ENCODE data around the gene NEK9.
A peak's percentile ranks its signal among the peaks of the same experiment; 100 is the strongest.

The NEK9 gene

DNA sequence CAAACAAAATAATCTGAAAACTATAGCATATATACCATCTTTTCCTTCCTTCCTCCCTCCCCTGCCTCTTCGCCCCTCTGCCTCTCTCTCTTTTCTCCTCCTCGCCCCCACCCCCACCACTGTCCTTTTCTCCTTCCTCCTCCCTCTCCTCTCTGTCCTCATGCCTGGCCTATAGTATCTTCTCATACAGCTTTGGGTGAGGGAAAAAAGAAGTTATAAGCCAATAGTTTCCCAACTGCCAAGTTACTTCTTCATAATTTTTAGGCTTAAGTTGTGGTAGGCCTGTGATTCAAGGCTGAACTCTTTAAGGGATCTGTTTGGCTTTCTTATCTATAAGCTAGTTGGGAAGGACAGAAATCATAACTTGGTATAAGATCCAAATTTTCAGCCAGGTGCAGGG lies 40.5 kb upstream of the NEK9 start:
- TF ChIP-seq, protein P1, sequence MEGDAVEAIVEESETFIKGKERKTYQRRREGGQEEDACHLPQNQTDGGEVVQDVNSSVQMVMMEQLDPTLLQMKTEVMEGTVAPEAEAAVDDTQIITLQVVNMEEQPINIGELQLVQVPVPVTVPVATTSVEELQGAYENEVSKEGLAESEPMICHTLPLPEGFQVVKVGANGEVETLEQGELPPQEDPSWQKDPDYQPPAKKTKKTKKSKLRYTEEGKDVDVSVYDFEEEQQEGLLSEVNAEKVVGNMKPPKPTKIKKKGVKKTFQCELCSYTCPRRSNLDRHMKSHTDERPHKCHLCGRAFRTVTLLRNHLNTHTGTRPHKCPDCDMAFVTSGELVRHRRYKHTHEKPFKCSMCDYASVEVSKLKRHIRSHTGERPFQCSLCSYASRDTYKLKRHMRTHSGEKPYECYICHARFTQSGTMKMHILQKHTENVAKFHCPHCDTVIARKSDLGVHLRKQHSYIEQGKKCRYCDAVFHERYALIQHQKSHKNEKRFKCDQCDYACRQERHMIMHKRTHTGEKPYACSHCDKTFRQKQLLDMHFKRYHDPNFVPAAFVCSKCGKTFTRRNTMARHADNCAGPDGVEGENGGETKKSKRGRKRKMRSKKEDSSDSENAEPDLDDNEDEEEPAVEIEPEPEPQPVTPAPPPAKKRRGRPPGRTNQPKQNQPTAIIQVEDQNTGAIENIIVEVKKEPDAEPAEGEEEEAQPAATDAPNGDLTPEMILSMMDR (IDR thresholded peaks at IDR 0.05; ENCODE audit: low read depth, low read length) = no peak
- no peak overlapping the region for H3K4me3 ChIP-seq (replicated peaks in 1 of 2; ENCODE audit: low read depth in 2 of 2, low read length in 2 of 2)
- DNase-seq (ENCODE audit: low read depth in 2 of 2) = no peak

DNA sequence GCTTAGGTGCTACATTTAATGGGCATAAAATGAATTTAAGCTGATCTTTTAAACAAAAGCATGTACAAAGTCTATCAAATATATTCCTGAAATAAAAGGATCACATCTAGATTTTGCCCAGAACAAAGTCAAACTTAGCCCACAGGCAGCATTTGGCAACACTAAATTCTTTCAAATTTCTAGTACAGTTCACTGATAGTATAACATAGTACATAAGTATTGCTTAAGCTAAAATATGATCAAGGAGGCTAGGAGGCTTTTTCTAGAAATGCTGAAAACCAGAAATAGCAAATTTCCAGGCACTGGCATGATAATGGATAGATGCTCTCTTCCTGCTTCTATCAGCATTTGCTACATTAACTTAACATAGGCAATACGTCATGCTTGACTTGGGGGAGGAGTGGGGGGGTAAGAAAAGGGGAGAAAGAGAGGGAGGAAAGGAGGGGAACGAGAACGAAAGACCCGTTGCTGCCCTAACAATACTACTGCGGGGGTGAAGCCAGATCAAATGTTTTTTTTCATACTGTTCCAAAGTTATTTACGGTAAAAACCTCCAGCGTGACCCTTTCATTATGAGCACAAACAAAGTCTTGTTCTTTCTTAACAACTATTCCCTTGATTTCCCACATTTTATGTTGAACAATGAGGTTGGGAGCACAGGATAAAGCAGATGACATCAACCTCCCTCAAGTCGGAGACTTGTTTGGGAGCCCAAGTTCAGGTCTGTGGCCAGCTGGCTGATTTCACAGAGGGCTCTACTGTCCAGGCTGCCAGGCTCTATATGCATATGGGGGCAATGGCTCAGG lies 38.9 kb upstream of the NEK9 start:
- DNase-seq (ENCODE audit: low read depth in 2 of 2) = peak; percentile 41 to 74
- TF ChIP-seq, protein P1 (IDR thresholded peaks at IDR 0.05; ENCODE audit: low read depth, low read length) = no peak
- H3K4me3 ChIP-seq (replicated peaks in 1 of 2; ENCODE audit: low read depth in 2 of 2, low read length in 2 of 2) = no peak overlapping the region

DNA sequence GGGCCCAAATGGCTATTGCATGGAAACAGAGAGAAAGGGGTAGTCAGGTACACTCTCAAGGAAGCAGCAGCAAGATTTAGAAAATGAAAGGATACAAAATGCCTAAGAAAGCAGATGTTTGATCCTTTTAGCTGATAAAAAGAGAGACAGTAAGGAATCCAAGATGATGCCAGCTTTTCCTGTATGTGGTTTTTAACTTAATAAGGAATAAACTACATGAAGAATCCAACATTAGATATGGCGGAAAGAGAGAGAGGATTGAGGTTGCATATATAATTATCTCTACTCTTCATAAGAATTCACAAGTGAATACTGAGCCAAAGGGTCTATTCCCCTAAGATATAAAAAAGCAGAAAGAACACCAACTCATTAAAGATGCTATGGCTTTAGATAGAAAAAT lies 38.0 kb upstream of the NEK9 start:
- TF ChIP-seq, protein P1 (IDR thresholded peaks at IDR 0.05; ENCODE audit: low read depth, low read length) = no peak
- no peak for DNase-seq (ENCODE audit: low read depth in 2 of 2)
- H3K4me3 ChIP-seq (replicated peaks in 1 of 2; ENCODE audit: low read depth in 2 of 2, low read length in 2 of 2) = no peak overlapping the region

DNA sequence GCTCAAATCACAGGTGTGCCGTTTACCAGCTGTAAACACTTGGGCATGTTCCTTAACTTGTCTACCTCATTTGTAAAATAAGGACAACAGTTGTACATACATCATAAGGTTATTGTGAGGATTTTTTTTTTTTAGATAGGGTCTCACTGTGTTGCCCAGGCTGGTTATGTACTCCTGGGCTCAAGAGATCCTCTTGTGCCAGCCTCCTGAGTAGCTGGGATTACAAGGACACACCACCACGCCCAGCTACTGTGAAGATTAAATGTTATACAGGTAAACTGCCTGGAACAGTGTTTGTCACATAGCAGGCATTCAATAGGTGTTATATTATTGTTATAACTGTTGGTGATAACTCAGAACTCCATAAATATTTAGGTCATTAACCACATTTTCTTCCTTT lies 36.8 kb upstream of the NEK9 start:
- no peak overlapping the region for H3K4me3 ChIP-seq (replicated peaks in 1 of 2; ENCODE audit: low read depth in 2 of 2, low read length in 2 of 2)

DNA sequence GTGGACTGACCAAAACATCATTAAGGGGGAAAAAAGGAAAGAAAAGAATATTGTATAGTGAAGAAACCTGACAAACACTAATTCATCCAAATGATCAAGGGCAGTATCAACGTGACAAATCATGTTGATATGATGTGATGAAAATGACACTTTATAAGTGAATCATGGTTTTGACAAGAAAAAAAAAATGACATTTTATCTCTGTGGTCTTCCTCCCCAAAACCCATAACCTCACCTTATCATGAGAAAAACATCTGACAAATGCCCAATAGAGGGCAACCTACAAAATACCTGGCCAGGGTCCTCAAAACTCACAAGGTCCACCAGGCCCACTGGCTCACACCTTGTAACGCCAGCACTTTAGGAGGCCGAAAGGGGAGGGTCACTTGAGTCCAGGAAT lies 35.8 kb upstream of the NEK9 start:
- no peak overlapping the region for H3K4me3 ChIP-seq (replicated peaks in 1 of 2; ENCODE audit: low read depth in 2 of 2, low read length in 2 of 2)
- TF ChIP-seq, protein P1 (IDR thresholded peaks at IDR 0.05; ENCODE audit: low read depth, low read length) = no peak
- no peak for DNase-seq (ENCODE audit: low read depth in 2 of 2)

More for the DNA sequence above, 36.8 kb upstream of the NEK9 start:
- TF ChIP-seq, protein P1 (IDR thresholded peaks at IDR 0.05; ENCODE audit: low read depth, low read length) = no peak
- no peak for DNase-seq (ENCODE audit: low read depth in 2 of 2)

DNA sequence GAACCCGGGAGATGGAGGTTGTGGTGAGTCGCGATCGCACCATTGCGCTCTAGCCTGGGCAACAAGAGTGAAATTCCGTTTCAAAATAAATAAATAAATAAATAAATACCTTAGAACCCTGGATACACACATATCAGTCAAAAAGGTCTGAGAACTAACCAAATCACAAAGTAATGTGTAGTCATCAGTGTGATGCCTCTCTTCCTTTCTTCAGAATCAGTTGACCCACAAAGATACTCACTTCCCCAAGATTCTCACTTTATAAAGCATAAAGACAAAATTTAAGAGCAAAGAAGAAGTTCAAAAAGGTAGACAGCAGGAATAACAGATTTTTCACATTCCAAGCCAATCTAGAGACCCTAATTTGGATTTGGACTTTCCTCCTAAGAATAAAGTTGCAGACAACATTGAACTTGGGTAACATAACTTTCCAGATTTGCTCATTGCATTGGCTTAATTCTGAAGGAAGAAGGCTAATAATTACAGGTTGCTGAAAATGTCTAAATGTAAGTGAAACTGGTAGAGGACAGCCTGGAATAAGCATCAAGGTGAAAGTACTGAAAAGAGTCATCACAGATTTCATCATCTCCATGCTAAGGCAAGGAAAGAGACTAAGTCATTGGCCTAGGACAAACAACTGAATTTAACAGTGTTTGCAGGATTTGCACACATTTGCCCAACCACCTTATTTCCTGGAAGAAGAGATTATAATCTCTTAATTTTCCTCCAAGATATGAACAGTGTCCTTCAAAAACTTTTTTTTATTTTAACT lies 32.2 kb upstream of the NEK9 start:
- DNase-seq (ENCODE audit: low read depth in 2 of 2) = peak in 1 of 2 donors; percentile 53
- TF ChIP-seq, protein P1 (IDR thresholded peaks at IDR 0.05; ENCODE audit: low read depth, low read length) = no peak
- no peak overlapping the region for H3K4me3 ChIP-seq (replicated peaks in 1 of 2; ENCODE audit: low read depth in 2 of 2, low read length in 2 of 2)
